ENCODE results near the gene RNLS.

RNLS gene

DNA sequence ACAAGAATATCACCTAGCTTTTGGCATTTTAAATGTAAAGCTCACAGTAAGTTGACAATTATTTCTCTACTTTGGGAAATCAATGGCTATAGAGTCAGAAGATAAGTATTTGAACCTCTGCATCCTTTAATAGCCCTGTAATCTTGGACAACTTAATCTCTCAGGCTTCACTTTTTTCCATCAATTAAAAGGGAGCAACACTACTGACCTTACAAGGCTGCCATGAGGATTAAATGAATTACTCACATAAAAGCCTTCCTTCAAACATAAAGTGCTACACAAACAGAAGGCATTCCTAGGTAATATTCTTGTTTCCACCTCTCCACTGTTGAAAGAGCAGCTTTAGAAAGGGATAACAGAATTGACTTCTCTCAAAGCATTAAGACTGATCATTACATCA, 266.0 kb downstream of the RNLS start (continued):
- TF ChIP-seq, protein P1, sequence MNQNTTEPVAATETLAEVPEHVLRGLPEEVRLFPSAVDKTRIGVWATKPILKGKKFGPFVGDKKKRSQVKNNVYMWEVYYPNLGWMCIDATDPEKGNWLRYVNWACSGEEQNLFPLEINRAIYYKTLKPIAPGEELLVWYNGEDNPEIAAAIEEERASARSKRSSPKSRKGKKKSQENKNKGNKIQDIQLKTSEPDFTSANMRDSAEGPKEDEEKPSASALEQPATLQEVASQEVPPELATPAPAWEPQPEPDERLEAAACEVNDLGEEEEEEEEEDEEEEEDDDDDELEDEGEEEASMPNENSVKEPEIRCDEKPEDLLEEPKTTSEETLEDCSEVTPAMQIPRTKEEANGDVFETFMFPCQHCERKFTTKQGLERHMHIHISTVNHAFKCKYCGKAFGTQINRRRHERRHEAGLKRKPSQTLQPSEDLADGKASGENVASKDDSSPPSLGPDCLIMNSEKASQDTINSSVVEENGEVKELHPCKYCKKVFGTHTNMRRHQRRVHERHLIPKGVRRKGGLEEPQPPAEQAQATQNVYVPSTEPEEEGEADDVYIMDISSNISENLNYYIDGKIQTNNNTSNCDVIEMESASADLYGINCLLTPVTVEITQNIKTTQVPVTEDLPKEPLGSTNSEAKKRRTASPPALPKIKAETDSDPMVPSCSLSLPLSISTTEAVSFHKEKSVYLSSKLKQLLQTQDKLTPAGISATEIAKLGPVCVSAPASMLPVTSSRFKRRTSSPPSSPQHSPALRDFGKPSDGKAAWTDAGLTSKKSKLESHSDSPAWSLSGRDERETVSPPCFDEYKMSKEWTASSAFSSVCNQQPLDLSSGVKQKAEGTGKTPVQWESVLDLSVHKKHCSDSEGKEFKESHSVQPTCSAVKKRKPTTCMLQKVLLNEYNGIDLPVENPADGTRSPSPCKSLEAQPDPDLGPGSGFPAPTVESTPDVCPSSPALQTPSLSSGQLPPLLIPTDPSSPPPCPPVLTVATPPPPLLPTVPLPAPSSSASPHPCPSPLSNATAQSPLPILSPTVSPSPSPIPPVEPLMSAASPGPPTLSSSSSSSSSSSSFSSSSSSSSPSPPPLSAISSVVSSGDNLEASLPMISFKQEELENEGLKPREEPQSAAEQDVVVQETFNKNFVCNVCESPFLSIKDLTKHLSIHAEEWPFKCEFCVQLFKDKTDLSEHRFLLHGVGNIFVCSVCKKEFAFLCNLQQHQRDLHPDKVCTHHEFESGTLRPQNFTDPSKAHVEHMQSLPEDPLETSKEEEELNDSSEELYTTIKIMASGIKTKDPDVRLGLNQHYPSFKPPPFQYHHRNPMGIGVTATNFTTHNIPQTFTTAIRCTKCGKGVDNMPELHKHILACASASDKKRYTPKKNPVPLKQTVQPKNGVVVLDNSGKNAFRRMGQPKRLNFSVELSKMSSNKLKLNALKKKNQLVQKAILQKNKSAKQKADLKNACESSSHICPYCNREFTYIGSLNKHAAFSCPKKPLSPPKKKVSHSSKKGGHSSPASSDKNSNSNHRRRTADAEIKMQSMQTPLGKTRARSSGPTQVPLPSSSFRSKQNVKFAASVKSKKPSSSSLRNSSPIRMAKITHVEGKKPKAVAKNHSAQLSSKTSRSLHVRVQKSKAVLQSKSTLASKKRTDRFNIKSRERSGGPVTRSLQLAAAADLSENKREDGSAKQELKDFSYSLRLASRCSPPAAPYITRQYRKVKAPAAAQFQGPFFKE (tag by site-specific recombination; IDR thresholded peaks at IDR 0.05; ENCODE audit: borderline replicate concordance), result no peak
- TF ChIP-seq WT1 (tag by site-specific recombination; IDR thresholded peaks at IDR 0.05) (peak; percentile 57), ZSCAN30 (tag by site-specific recombination; IDR thresholded peaks at IDR 0.05) (peak; percentile 74), FEZF1 (tag by site-specific recombination; IDR thresholded peaks at IDR 0.05) (peak; percentile 66)

DNA sequence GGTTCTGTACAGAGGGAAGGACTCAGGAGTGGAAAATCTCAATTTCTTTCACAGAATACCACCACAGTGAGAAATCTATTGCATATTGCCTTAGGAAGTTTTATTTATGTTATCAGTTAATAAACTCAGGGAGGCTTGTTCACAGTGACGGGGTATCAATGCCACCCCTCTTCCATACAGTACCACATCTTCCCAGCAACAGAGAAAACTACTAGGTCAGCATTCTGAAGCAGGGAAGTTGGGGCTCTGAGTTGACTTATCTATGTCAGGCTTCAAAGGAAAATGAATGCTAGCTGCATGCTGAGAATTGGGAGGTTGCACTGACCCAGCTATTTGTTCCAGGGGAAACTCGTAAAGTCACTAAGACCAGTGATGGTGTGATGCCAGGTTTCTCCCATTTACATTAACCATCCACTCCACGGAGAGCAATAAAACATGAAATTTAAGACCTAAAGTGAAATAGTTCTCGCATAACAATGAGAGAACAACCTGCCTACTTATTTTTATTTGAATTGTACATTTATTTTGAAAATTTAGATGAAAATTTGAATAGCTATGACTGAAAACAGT, 266.7 kb downstream of the RNLS start:
- Histone ChIP-seq H3K9me3 (ENCODE audit: control insufficient read depth, insufficient read depth, low read depth, low read length) (peaks cover 6% of the 10 kb centered on the region), H3K27ac (ENCODE audit: extremely low read depth, low read depth, low read length) (peak overlapping the region; percentile 43; the same call in 1 of the 2 replicates), H3K4me3 (ENCODE audit: low read depth, low read length) (no peak overlapping the region), H3K4me1 (ENCODE audit: control insufficient read depth, insufficient read depth, low read length) (peaks cover 16% of the 10 kb centered on the region), H3K36me3 (ENCODE audit: control insufficient read depth in 2 of 2, insufficient read depth in 1 of 2, low read length in 2 of 2) (no peaks in the 10 kb centered on the region)
- POLR2A ChIA-PET, result no interaction called here
- CTCF ChIA-PET, result interaction anchor here (0.6 to 1.2 kb wide), 6 partner anchors 73 to 494 kb away, joined by 3 to 4 read pairs (median 3); no protein-coding TSS in a partner anchor
- TF ChIP-seq, protein P2, sequence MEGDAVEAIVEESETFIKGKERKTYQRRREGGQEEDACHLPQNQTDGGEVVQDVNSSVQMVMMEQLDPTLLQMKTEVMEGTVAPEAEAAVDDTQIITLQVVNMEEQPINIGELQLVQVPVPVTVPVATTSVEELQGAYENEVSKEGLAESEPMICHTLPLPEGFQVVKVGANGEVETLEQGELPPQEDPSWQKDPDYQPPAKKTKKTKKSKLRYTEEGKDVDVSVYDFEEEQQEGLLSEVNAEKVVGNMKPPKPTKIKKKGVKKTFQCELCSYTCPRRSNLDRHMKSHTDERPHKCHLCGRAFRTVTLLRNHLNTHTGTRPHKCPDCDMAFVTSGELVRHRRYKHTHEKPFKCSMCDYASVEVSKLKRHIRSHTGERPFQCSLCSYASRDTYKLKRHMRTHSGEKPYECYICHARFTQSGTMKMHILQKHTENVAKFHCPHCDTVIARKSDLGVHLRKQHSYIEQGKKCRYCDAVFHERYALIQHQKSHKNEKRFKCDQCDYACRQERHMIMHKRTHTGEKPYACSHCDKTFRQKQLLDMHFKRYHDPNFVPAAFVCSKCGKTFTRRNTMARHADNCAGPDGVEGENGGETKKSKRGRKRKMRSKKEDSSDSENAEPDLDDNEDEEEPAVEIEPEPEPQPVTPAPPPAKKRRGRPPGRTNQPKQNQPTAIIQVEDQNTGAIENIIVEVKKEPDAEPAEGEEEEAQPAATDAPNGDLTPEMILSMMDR (tag by site-specific recombination; IDR thresholded peaks at IDR 0.05), result no peak
- peak; percentile 81 for TF ChIP-seq FEZF1 (tag by site-specific recombination; IDR thresholded peaks at IDR 0.05)
- TF ChIP-seq, protein P3, sequence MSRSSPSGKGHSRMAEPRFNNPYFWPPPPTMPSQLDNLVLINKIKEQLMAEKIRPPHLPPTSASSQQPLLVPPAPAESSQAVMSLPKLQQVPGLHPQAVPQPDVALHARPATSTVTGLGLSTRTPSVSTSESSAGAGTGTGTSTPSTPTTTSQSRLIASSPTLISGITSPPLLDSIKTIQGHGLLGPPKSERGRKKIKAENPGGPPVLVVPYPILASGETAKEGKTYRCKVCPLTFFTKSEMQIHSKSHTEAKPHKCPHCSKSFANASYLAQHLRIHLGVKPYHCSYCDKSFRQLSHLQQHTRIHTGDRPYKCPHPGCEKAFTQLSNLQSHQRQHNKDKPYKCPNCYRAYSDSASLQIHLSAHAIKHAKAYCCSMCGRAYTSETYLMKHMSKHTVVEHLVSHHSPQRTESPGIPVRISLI (tag by site-specific recombination; IDR thresholded peaks at IDR 0.05), result no peak
- TF ChIP-seq, protein P4, sequence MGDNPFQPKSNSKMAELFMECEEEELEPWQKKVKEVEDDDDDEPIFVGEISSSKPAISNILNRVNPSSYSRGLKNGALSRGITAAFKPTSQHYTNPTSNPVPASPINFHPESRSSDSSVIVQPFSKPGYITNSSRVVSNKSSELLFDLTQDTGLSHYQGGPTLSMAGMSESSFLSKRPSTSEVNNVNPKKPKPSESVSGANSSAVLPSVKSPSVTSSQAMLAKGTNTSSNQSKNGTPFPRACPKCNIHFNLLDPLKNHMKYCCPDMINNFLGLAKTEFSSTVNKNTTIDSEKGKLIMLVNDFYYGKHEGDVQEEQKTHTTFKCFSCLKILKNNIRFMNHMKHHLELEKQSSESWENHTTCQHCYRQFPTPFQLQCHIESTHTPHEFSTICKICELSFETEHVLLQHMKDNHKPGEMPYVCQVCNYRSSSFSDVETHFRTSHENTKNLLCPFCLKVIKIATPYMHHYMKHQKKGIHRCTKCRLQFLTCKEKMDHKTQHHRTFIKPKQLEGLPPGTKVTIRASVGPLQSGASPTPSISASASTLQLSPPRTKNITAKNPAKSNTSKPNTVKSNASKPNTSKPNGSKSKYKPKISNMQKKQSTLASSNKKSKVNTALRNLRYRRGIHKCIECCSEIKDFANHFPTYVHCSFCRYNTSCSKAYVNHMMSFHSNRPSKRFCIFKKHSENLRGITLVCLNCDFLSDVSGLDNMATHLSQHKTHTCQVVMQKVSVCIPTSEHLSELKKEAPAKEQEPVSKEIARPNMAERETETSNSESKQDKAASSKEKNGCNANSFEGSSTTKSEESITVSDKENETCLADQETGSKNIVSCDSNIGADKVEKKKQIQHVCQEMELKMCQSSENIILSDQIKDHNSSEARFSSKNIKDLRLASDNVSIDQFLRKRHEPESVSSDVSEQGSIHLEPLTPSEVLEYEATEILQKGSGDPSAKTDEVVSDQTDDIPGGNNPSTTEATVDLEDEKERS (tag by site-specific recombination; IDR thresholded peaks at IDR 0.05), result no peak
- TF ChIP-seq, protein P5, sequence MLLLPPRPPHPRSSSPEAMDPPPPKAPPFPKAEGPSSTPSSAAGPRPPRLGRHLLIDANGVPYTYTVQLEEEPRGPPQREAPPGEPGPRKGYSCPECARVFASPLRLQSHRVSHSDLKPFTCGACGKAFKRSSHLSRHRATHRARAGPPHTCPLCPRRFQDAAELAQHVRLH (tag by site-specific recombination; IDR thresholded peaks at IDR 0.05), result peak; percentile 72; the same call in 1 of the 2 replicates
- no peak for TF ChIP-seq ZNF114 (tag by site-specific recombination; IDR thresholded peaks at IDR 0.05)
- TF ChIP-seq, protein P6, sequence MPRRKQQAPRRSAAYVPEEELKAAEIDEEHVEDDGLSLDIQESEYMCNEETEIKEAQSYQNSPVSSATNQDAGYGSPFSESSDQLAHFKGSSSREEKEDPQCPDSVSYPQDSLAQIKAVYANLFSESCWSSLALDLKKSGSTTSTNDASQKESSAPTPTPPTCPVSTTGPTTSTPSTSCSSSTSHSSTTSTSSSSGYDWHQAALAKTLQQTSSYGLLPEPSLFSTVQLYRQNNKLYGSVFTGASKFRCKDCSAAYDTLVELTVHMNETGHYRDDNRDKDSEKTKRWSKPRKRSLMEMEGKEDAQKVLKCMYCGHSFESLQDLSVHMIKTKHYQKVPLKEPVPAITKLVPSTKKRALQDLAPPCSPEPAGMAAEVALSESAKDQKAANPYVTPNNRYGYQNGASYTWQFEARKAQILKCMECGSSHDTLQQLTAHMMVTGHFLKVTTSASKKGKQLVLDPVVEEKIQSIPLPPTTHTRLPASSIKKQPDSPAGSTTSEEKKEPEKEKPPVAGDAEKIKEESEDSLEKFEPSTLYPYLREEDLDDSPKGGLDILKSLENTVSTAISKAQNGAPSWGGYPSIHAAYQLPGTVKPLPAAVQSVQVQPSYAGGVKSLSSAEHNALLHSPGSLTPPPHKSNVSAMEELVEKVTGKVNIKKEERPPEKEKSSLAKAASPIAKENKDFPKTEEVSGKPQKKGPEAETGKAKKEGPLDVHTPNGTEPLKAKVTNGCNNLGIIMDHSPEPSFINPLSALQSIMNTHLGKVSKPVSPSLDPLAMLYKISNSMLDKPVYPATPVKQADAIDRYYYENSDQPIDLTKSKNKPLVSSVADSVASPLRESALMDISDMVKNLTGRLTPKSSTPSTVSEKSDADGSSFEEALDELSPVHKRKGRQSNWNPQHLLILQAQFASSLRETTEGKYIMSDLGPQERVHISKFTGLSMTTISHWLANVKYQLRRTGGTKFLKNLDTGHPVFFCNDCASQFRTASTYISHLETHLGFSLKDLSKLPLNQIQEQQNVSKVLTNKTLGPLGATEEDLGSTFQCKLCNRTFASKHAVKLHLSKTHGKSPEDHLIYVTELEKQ (tag by site-specific recombination; IDR thresholded peaks at IDR 0.05; ENCODE audit: borderline replicate concordance), result 0 out of 2 replicates have a peak, but pooled peaks have one; percentile 38
- no peak for TF ChIP-seq SCRT2 (tag by site-specific recombination; IDR thresholded peaks at IDR 0.05)
- TF ChIP-seq ZNF311 (tag by site-specific recombination; IDR thresholded peaks at IDR 0.05; ENCODE audit: borderline replicate concordance), result no peak
- TF ChIP-seq ZNF561 (tag by site-specific recombination; IDR thresholded peaks at IDR 0.05; ENCODE audit: borderline replicate concordance), result peak; percentile 76
- peak; percentile 63 for TF ChIP-seq ZXDB (tag by site-specific recombination; IDR thresholded peaks at IDR 0.05)
- TF ChIP-seq ZNF155 (tag by site-specific recombination; IDR thresholded peaks at IDR 0.05), result no peak
- TF ChIP-seq OSR2 (tag by site-specific recombination; IDR thresholded peaks at IDR 0.05), result peak; percentile 56; the same call in 1 of the 2 replicates
- no peak for TF ChIP-seq ZBTB1 (tag by site-specific recombination; IDR thresholded peaks at IDR 0.05)
